IPS-18a (cell line): ENCODE measurements around the gene HIBADH.

Experiments
- H3K27ac ChIP-seq: one replicate; pipeline ENCODE4 v1.5.1; 2013; ENCODE audit warnings: low read length
- H3K27me3 ChIP-seq: one replicate; pipeline ENCODE4 v1.6.1; 2013; ENCODE audit warnings: mild to moderate bottlenecking, low read length; ENCODE audit not compliant: control insufficient read depth, insufficient read depth
- H3K36me3 ChIP-seq: one replicate; pipeline ENCODE4 v1.6.1; 2013; ENCODE audit warnings: low read depth, low read length; ENCODE audit not compliant: control insufficient read depth
- H3K4me1 ChIP-seq: one replicate; pipeline ENCODE4 v1.6.1; 2013; ENCODE audit warnings: low read depth, low read length; ENCODE audit not compliant: control insufficient read depth
- H3K4me3 ChIP-seq: one replicate; pipeline ENCODE4 v1.5.1; 2013; ENCODE audit warnings: low read length
- H3K9ac ChIP-seq: one replicate; pipeline ENCODE4 v1.6.1; 2013; ENCODE audit warnings: mild to moderate bottlenecking, low read length, moderate library complexity
- H3K9me3 ChIP-seq: one replicate; pipeline ENCODE4 v1.6.1; 2013; ENCODE audit warnings: low read depth, low read length; ENCODE audit not compliant: control insufficient read depth

HIBADH gene

GRCh38 chr7:27560706-27561235 is 101.9 kb downstream of the HIBADH start:
- H3K9me3 ChIP-seq: peaks cover 6% of the 10 kb centered on the region
- H3K4me3 ChIP-seq: no peak overlapping the region
- H3K4me1 ChIP-seq: peaks cover 12% of the 10 kb centered on the region
- no peak overlapping the region for H3K27ac ChIP-seq
- H3K36me3 ChIP-seq: no peaks in the 10 kb centered on the region
- H3K9ac ChIP-seq: no peak overlapping the region
- no peaks in the 10 kb centered on the region for H3K27me3 ChIP-seq

- Histone ChIP-seq H3K9me3 (no peaks in the 10 kb centered on the region), H3K4me1 (peaks cover 11% of the 10 kb centered on the region), H3K27me3 (no peaks in the 10 kb centered on the region)
These were observed 107.0 kb downstream of the HIBADH start for GRCh38 chr7:27555670-27556069.

GRCh38 chr7:27554826-27555225 is 107.9 kb downstream of the HIBADH start:
- Histone ChIP-seq H3K9ac (no peak overlapping the region), H3K4me1 (peaks cover 11% of the 10 kb centered on the region), H3K36me3 (no peaks in the 10 kb centered on the region), H3K9me3 (no peaks in the 10 kb centered on the region), H3K27me3 (no peaks in the 10 kb centered on the region), H3K27ac (no peak overlapping the region), H3K4me3 (no peak overlapping the region)

More at GRCh38 chr7:27555670-27556069, 107.0 kb downstream of the HIBADH start:
- no peaks in the 10 kb centered on the region for H3K36me3 ChIP-seq
- no peak overlapping the region for H3K27ac ChIP-seq
- H3K4me3 ChIP-seq: no peak overlapping the region
- no peak overlapping the region for H3K9ac ChIP-seq

GRCh38 chr7:27553273-27553672 is 109.4 kb downstream of the HIBADH start:
- peaks cover 25% of the 10 kb centered on the region for H3K4me1 ChIP-seq
- H3K4me3 ChIP-seq: no peak overlapping the region
- no peaks in the 10 kb centered on the region for H3K36me3 ChIP-seq
- no peak overlapping the region for H3K9ac ChIP-seq
- H3K27me3 ChIP-seq: no peaks in the 10 kb centered on the region
- H3K27ac ChIP-seq: no peak overlapping the region
- H3K9me3 ChIP-seq: no peaks in the 10 kb centered on the region

GRCh38 chr7:27551803-27552400 is 110.8 kb downstream of the HIBADH start:
- Histone ChIP-seq H3K36me3 (no peaks in the 10 kb centered on the region), H3K4me3 (no peak overlapping the region), H3K27ac (no peak overlapping the region), H3K9ac (no peak overlapping the region), H3K4me1 (peaks cover 35% of the 10 kb centered on the region), H3K9me3 (no peaks in the 10 kb centered on the region), H3K27me3 (no peaks in the 10 kb centered on the region)

- no peak overlapping the region for H3K9ac ChIP-seq
- peaks cover 28% of the 10 kb centered on the region for H3K4me1 ChIP-seq
- no peaks in the 10 kb centered on the region for H3K27me3 ChIP-seq
- no peaks in the 10 kb centered on the region for H3K9me3 ChIP-seq
- no peak overlapping the region for H3K4me3 ChIP-seq
- H3K36me3 ChIP-seq: no peaks in the 10 kb centered on the region
- no peak overlapping the region for H3K27ac ChIP-seq
These were observed 113.1 kb downstream of the HIBADH start for GRCh38 chr7:27549606-27550005.

- Histone ChIP-seq H3K4me3 (no peak overlapping the region), H3K9me3 (no peaks in the 10 kb centered on the region), H3K27me3 (no peaks in the 10 kb centered on the region), H3K27ac (no peak overlapping the region), H3K36me3 (no peaks in the 10 kb centered on the region), H3K4me1 (peaks cover 28% of the 10 kb centered on the region), H3K9ac (no peak overlapping the region)
These were observed 114.4 kb downstream of the HIBADH start for GRCh38 chr7:27548304-27548703.

GRCh38 chr7:27547401-27547800 is 115.3 kb downstream of the HIBADH start:
- no peak overlapping the region for H3K9ac ChIP-seq
- no peaks in the 10 kb centered on the region for H3K36me3 ChIP-seq
- no peak overlapping the region for H3K4me3 ChIP-seq
- no peaks in the 10 kb centered on the region for H3K27me3 ChIP-seq
- H3K27ac ChIP-seq: no peak overlapping the region
- H3K9me3 ChIP-seq: no peaks in the 10 kb centered on the region
- H3K4me1 ChIP-seq: peaks cover 28% of the 10 kb centered on the region

- no peak overlapping the region for H3K9ac ChIP-seq
- no peaks in the 10 kb centered on the region for H3K9me3 ChIP-seq
These were observed 116.1 kb downstream of the HIBADH start for GRCh38 chr7:27546610-27547009.

GRCh38 chr7:27535795-27536194 is 126.9 kb downstream of the HIBADH start:
- no peaks in the 10 kb centered on the region for H3K27me3 ChIP-seq
- H3K4me3 ChIP-seq: no peak overlapping the region
- H3K9ac ChIP-seq: no peak overlapping the region

More at GRCh38 chr7:27546610-27547009, 116.1 kb downstream of the HIBADH start:
- peaks cover 28% of the 10 kb centered on the region for H3K4me1 ChIP-seq
- no peak overlapping the region for H3K4me3 ChIP-seq
- H3K27me3 ChIP-seq: no peaks in the 10 kb centered on the region
- H3K36me3 ChIP-seq: peaks cover 2% of the 10 kb centered on the region
- no peak overlapping the region for H3K27ac ChIP-seq

GRCh38 chr7:27533652-27534081 is 129.0 kb downstream of the HIBADH start:
- H3K36me3 ChIP-seq: peaks cover 3% of the 10 kb centered on the region
- H3K27ac ChIP-seq: no peak overlapping the region
- no peaks in the 10 kb centered on the region for H3K4me1 ChIP-seq
- H3K9ac ChIP-seq: no peak overlapping the region
- H3K4me3 ChIP-seq: no peak overlapping the region
- no peaks in the 10 kb centered on the region for H3K27me3 ChIP-seq
- no peaks in the 10 kb centered on the region for H3K9me3 ChIP-seq

More at GRCh38 chr7:27535795-27536194, 126.9 kb downstream of the HIBADH start:
- Histone ChIP-seq H3K27ac (no peak overlapping the region), H3K36me3 (peaks cover 7% of the 10 kb centered on the region), H3K9me3 (no peaks in the 10 kb centered on the region), H3K4me1 (no peaks in the 10 kb centered on the region)

- no peak overlapping the region for H3K9ac ChIP-seq
- peaks cover 3% of the 10 kb centered on the region for H3K36me3 ChIP-seq
- no peaks in the 10 kb centered on the region for H3K9me3 ChIP-seq
- no peaks in the 10 kb centered on the region for H3K27me3 ChIP-seq
- H3K4me3 ChIP-seq: no peak overlapping the region
- H3K4me1 ChIP-seq: no peaks in the 10 kb centered on the region
- H3K27ac ChIP-seq: no peak overlapping the region
These were observed 130.4 kb downstream of the HIBADH start for GRCh38 chr7:27532314-27532713.
